HepG2 (cell line): ENCODE data around the gene CTSW. TPM values are rescaled to one million over a fixed set of nuclear protein-coding genes. Genes with fewer than 3 reads are reported as not detected.

Source experiments
- BRF2 ChIP-seq: sonication (generic); formaldehyde crosslinking; IDR thresholded peaks from 2 replicates; pipeline ENCODE4 v1.8.1; 2022; ENCODE audit warnings: mild to moderate bottlenecking, missing genetic modification reagents
- DNMT1 ChIP-seq: sonication (generic); formaldehyde crosslinking; IDR thresholded peaks from 2 replicates; pipeline ENCODE4 v1.5.1; 2020; ENCODE audit warnings: mild to moderate bottlenecking, missing genetic modification reagents
- GPBP1L1 ChIP-seq: sonication (generic); formaldehyde crosslinking; IDR thresholded peaks from 2 replicates; pipeline ENCODE4 v1.5.0; 2020; ENCODE audit warnings: mild to moderate bottlenecking, missing genetic modification reagents
- HDAC6 ChIP-seq: fragments of 200-600 bp; sonication (generic); IDR thresholded peaks from 2 replicates; pipeline ENCODE4 v1.7.0; 2017; ENCODE audit warnings: mild to moderate bottlenecking, antibody characterized with exemption, low read length, low read depth
- HOXA3 ChIP-seq: sonication (generic); formaldehyde crosslinking; IDR thresholded peaks from 2 replicates; pipeline ENCODE4 v1.5.0; 2020; ENCODE audit warnings: missing genetic modification reagents
- POGZ ChIP-seq: sonication (generic); formaldehyde crosslinking; IDR thresholded peaks from 2 replicates; pipeline ENCODE4 v1.4.0; 2020; ENCODE audit warnings: mild to moderate bottlenecking, missing genetic modification reagents
- SOX5 ChIP-seq: IDR thresholded peaks from 2 replicates; pipeline ENCODE4 v1.6.1; 2016; ENCODE audit warnings: borderline replicate concordance
- SRY ChIP-seq: sonication (generic); formaldehyde crosslinking; IDR thresholded peaks from 2 replicates; pipeline ENCODE4 v1.8.0; 2022; ENCODE audit warnings: mild to moderate bottlenecking, missing genetic modification reagents
- TBL1XR1 ChIP-seq: fragments of 150-350 bp; IDR thresholded peaks from 2 replicates; pipeline ENCODE4 v1.6.1; 2014; ENCODE audit warnings: borderline replicate concordance, low read length; ENCODE audit not compliant: partially characterized antibody
- TFE3 ChIP-seq: IDR thresholded peaks from 2 replicates; pipeline ENCODE4 v1.6.1; 2016
- ZNF260 ChIP-seq: sonication (generic); formaldehyde crosslinking; IDR thresholded peaks from 2 replicates; pipeline ENCODE4 v1.4.0; 2020; ENCODE audit warnings: missing genetic modification reagents, low read depth, mild to moderate bottlenecking, borderline replicate concordance
- ZNF383 ChIP-seq: sonication (generic); formaldehyde crosslinking; IDR thresholded peaks from 2 replicates; pipeline ENCODE4 v1.4.0; 2020; ENCODE audit warnings: missing genetic modification reagents, mild to moderate bottlenecking, borderline replicate concordance
- ZNF558 ChIP-seq: sonication (generic); formaldehyde crosslinking; IDR thresholded peaks from 2 replicates; pipeline ENCODE4 v1.9.0; 2022; ENCODE audit warnings: mild to moderate bottlenecking, missing genetic modification reagents, borderline replicate concordance
- ZNF644 ChIP-seq: IDR thresholded peaks from 2 replicates; pipeline ENCODE4 v1.6.1; 2016; ENCODE audit warnings: low read depth
- ZNF687 ChIP-seq: sonication (generic); formaldehyde crosslinking; IDR thresholded peaks from 2 replicates; pipeline ENCODE4 v1.5.1; 2020; ENCODE audit warnings: mild to moderate bottlenecking, missing genetic modification reagents, moderate library complexity
- polyA plus RNA-seq, 8 experiments: library from polyadenylated mRNA; depleted of rRNA in 3 of 8; stranded (reverse) in 7 of 8; unstranded in 1 of 8; fragments of >200 nt; fragmentation: Illumina TruSeq in 4 of 8; extraction: Trizol in 4 of 8; gene quantifications; 2 replicates each; pipeline versions ENCODE4 v1.2.1 to v1.2.3, GENCODE V29; 2011 to 2016; ENCODE audit warnings: low read depth in 4 of 8, missing spikeins in 1 of 8, mixed read lengths in 1 of 8; ENCODE audit not compliant: insufficient read depth in 1 of 8
- total RNA-seq, 5 experiments: library from RNA; depleted of rRNA; stranded (reverse); fragments of >200 nt; fragmentation: Illumina TruSeq; extraction: Trizol; gene quantifications; 2 replicates each; pipeline ENCODE4 v1.2.3, GENCODE V29; 2016; ENCODE audit warnings: low read depth in 1 of 5
- TF ChIP-seq, protein P1 (sequence below): IDR thresholded peaks from 2 replicates; pipeline ENCODE4 v1.6.1; 2016; ENCODE audit warnings: missing compliant biosample characterization, missing genetic modification reagents, borderline replicate concordance
- TF ChIP-seq, protein P2 (sequence below): IDR thresholded peaks from 2 replicates; pipeline ENCODE4 v1.6.1; 2012; ENCODE audit warnings: inconsistent platforms
- TF ChIP-seq, protein P3 (sequence below): sonication (generic); formaldehyde crosslinking; IDR thresholded peaks from 2 replicates; pipeline ENCODE4 v1.5.0; 2020; ENCODE audit warnings: missing genetic modification reagents, mild to moderate bottlenecking, borderline replicate concordance

Gene CTSW
- total and polyA plus RNA-seq, 2 of the 13 experiments (the other 11 are each of a cell fraction or from before 2014, with no cell fraction given), result 0.09 TPM; not detected in 1

GRCh38 chr11:65873318-65874156, 6.1 kb upstream of the CTSW start (continued):
- TF ChIP-seq TBL1XR1 (no peak), GPBP1L1 (CRISPR knock-in tag) (no peak), ZNF687 (CRISPR knock-in tag) (peak; percentile 82), ZNF383 (CRISPR knock-in tag) (no peak), DNMT1 (CRISPR knock-in tag) (0 out of 2 replicates have a peak, but pooled peaks have one; percentile 58), TFE3 (peak; percentile 87; the same call in 1 of the 2 replicates), BRF2 (CRISPR knock-in tag) (no peak), ZNF644 (CRISPR knock-in tag) (no peak), ZNF260 (no peak), HOXA3 (CRISPR knock-in tag) (peak; percentile 69), HDAC6 (no peak), SRY (CRISPR knock-in tag) (peak; percentile 79; the same call in 1 of the 2 replicates), SOX5 (CRISPR knock-in tag) (peak; percentile 47; the same call in 1 of the 2 replicates), ZNF558 (0 out of 2 replicates have a peak, but pooled peaks have one; percentile 44), POGZ (CRISPR knock-in tag) (peak; percentile 39; the same call in 1 of the 2 replicates)
- TF ChIP-seq, protein P1, sequence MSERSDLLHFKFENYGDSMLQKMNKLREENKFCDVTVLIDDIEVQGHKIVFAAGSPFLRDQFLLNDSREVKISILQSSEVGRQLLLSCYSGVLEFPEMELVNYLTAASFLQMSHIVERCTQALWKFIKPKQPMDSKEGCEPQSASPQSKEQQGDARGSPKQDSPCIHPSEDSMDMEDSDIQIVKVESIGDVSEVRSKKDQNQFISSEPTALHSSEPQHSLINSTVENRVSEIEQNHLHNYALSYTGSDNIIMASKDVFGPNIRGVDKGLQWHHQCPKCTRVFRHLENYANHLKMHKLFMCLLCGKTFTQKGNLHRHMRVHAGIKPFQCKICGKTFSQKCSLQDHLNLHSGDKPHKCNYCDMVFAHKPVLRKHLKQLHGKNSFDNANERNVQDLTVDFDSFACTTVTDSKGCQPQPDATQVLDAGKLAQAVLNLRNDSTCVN, result no peak
- TF ChIP-seq, protein P2, sequence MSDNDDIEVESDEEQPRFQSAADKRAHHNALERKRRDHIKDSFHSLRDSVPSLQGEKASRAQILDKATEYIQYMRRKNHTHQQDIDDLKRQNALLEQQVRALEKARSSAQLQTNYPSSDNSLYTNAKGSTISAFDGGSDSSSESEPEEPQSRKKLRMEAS, result peak; percentile 84
- TF ChIP-seq, protein P3, sequence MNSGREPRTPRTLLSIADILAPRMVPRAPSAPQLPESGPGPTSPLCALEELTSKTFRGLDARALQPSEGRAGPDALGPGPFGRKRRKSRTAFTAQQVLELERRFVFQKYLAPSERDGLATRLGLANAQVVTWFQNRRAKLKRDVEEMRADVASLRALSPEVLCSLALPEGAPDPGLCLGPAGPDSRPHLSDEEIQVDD (CRISPR knock-in tag), result 0 out of 2 replicates have a peak, but pooled peaks have one; percentile 9
